ENCODE data around the gene ZBTB17. TPM values are rescaled to one million over a fixed set of nuclear protein-coding genes. Genes with fewer than 3 reads are reported as not detected.

Gene ZBTB17
- total and polyA plus RNA-seq, 10 of the 15 experiments (the other 5 are each of a cell fraction or from before 2014, with no cell fraction given): 0.87 to 59.4 (median 38.7) TPM

DNA sequence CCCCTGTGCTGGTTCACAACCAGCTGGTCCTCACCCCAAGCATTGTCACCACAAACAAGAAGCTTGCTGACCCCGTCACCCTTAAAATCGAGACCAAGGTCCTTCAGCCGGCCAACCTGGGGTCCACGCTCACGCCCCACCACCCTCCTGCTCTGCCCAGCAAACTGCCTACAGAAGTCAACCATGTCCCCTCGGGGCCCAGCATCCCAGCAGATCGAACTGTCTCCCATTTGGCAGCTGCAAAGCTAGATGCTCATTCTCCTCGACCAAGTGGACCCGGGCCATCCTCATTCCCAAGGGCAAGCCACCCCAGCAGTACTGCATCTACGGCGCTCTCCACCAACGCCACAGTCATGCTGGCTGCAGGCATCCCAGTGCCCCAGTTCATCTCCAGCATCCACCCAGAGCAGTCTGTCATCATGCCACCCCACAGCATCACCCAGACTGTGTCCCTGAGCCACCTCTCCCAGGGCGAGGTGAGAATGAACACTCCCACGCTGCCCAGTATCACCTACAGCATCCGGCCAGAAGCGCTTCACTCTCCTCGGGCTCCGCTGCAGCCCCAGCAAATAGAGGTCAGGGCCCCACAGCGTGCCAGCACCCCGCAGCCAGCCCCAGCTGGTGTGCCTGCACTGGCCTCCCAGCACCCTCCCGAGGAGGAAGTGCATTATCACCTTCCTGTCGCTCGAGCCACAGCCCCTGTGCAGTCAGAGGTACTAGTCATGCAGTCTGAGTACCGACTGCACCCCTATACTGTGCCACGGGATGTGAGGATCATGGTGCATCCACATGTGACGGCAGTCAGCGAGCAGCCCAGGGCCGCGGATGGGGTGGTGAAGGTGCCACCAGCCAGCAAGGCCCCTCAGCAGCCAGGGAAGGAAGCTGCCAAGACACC is 40.6 kb downstream of the ZBTB17 start:
- Histone ChIP-seq H3K9ac (ENCODE audit: control insufficient read depth, insufficient read depth, low read length) (no peak overlapping the region), H3K4me2 (ENCODE audit: control insufficient read depth, insufficient read depth) (no peak overlapping the region), H3K79me2 (ENCODE audit: control insufficient read depth, insufficient read depth, low read length) (no peaks in the 10 kb centered on the region), H3K4me1 (ENCODE audit: control insufficient read depth, insufficient read depth, low read length) (no peaks in the 10 kb centered on the region), H3K27ac (ENCODE audit: control insufficient read depth, insufficient read depth) (no peak overlapping the region), H2AFZ (ENCODE audit: control insufficient read depth, low read depth, low read length) (no peak overlapping the region), H3K36me3 (ENCODE audit: control insufficient read depth in 2 of 2, insufficient read depth in 2 of 2, low read length in 1 of 2) (peaks cover 15 to 61% of the 10 kb centered on the region in 2 experiments), H3K9me3 (replicated peaks; ENCODE audit: control insufficient read depth, insufficient read depth, low read length) (no peaks in the 10 kb centered on the region), H4K20me1 (ENCODE audit: control insufficient read depth, insufficient read depth) (no peaks in the 10 kb centered on the region), H3K4me3 (no peak overlapping the region), H3K27me3 (replicated peaks in 1 of 2; ENCODE audit: control insufficient read depth in 2 of 2, insufficient read depth in 2 of 2, low read length in 1 of 2) (no peaks in the 10 kb centered on the region)
- FAIRE-seq (no peak), DNase-seq (ENCODE audit: low read depth, low spot score) (no peak), ATAC-seq (no peak)
- TF ChIP-seq SMARCA5 (IDR thresholded peaks at IDR 0.05): no peak
- peak; percentile 42 for TF ChIP-seq POLR2A (IDR thresholded peaks at IDR 0.05; ENCODE audit: low read depth, low read length)
- ChIA-PET SMC1A (ENCODE audit: uncharacterized antibody, unreplicated experiment) (interaction anchor here (0.5 to 1.6 kb wide), 3 partner anchors 25 to 120 kb away, joined by 3 to 4 read pairs (median 3); no protein-coding TSS in a partner anchor), CTCF (interaction anchor here (1.2 kb wide), 1 partner anchor 40 kb away, joined by 3 read pairs; no protein-coding TSS in a partner anchor), RAD21 (ENCODE audit: unreplicated experiment) (interaction anchor here (0.5 kb wide), 1 partner anchor 123 kb away, joined by 3 read pairs; no protein-coding TSS in a partner anchor), POLR2A (interaction anchor here (0.9 kb wide), 1 partner anchor 72 kb away, joined by 4 read pairs; no protein-coding TSS in a partner anchor)
- WGBS (ENCODE audit: insufficient coverage, insufficient replicate concordance, low lambda C conversion rate, missing lambda C conversion rate): 97% methylated on average over 29 of the region's 29 CpGs
- intact Hi-C loops (cut with micrococcal nuclease; ENCODE audit: unreplicated experiment): no loop called here
- in situ Hi-C loops (cut with MboI): no loop called here
- BruUV-seq (replicated peaks): no TSS peak

GRCh38 chr1:15934211-15935055 is 41.5 kb downstream of the ZBTB17 start:
- intact Hi-C loops (cut with micrococcal nuclease; ENCODE audit: unreplicated experiment): no loop called here
- 96% methylated on average over 42 of the region's 42 CpGs for WGBS (ENCODE audit: insufficient coverage, insufficient replicate concordance, low lambda C conversion rate, missing lambda C conversion rate)
- DNase-seq (ENCODE audit: low read depth, low spot score): no peak
- Histone ChIP-seq H3K27ac (ENCODE audit: control insufficient read depth, insufficient read depth) (no peak overlapping the region), H3K4me3 (no peak overlapping the region), H3K9ac (ENCODE audit: control insufficient read depth, insufficient read depth, low read length) (no peak overlapping the region), H4K20me1 (ENCODE audit: control insufficient read depth, insufficient read depth) (no peaks in the 10 kb centered on the region), H3K27me3 (replicated peaks in 1 of 2; ENCODE audit: control insufficient read depth in 2 of 2, insufficient read depth in 2 of 2, low read length in 1 of 2) (no peaks in the 10 kb centered on the region), H3K9me3 (replicated peaks; ENCODE audit: control insufficient read depth, insufficient read depth, low read length) (no peaks in the 10 kb centered on the region), H3K4me1 (ENCODE audit: control insufficient read depth, insufficient read depth, low read length) (no peaks in the 10 kb centered on the region), H2AFZ (ENCODE audit: control insufficient read depth, low read depth, low read length) (no peak overlapping the region), H3K79me2 (ENCODE audit: control insufficient read depth, insufficient read depth, low read length) (no peaks in the 10 kb centered on the region), H3K36me3 (ENCODE audit: control insufficient read depth in 2 of 2, insufficient read depth in 2 of 2, low read length in 1 of 2) (peaks cover 16 to 64% of the 10 kb centered on the region in 2 experiments), H3K4me2 (ENCODE audit: control insufficient read depth, insufficient read depth) (no peak overlapping the region)
- no TSS peak for BruUV-seq (replicated peaks)
- ChIA-PET POLR2A (no interaction called here), SMC1A (ENCODE audit: uncharacterized antibody, unreplicated experiment) (interaction anchor here (0.5 to 0.9 kb wide), 2 partner anchors 24 to 61 kb away, joined by 3 read pairs; no protein-coding TSS in a partner anchor), CTCF (no interaction called here), RAD21 (ENCODE audit: unreplicated experiment) (no interaction called here)
- ATAC-seq: no peak
- in situ Hi-C loops (cut with MboI): no loop called here
- FAIRE-seq: no peak
- TF ChIP-seq, protein P1, sequence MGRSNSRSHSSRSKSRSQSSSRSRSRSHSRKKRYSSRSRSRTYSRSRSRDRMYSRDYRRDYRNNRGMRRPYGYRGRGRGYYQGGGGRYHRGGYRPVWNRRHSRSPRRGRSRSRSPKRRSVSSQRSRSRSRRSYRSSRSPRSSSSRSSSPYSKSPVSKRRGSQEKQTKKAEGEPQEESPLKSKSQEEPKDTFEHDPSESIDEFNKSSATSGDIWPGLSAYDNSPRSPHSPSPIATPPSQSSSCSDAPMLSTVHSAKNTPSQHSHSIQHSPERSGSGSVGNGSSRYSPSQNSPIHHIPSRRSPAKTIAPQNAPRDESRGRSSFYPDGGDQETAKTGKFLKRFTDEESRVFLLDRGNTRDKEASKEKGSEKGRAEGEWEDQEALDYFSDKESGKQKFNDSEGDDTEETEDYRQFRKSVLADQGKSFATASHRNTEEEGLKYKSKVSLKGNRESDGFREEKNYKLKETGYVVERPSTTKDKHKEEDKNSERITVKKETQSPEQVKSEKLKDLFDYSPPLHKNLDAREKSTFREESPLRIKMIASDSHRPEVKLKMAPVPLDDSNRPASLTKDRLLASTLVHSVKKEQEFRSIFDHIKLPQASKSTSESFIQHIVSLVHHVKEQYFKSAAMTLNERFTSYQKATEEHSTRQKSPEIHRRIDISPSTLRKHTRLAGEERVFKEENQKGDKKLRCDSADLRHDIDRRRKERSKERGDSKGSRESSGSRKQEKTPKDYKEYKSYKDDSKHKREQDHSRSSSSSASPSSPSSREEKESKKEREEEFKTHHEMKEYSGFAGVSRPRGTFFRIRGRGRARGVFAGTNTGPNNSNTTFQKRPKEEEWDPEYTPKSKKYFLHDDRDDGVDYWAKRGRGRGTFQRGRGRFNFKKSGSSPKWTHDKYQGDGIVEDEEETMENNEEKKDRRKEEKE (IDR thresholded peaks at IDR 0.05): no peak
- TF ChIP-seq, protein P2, sequence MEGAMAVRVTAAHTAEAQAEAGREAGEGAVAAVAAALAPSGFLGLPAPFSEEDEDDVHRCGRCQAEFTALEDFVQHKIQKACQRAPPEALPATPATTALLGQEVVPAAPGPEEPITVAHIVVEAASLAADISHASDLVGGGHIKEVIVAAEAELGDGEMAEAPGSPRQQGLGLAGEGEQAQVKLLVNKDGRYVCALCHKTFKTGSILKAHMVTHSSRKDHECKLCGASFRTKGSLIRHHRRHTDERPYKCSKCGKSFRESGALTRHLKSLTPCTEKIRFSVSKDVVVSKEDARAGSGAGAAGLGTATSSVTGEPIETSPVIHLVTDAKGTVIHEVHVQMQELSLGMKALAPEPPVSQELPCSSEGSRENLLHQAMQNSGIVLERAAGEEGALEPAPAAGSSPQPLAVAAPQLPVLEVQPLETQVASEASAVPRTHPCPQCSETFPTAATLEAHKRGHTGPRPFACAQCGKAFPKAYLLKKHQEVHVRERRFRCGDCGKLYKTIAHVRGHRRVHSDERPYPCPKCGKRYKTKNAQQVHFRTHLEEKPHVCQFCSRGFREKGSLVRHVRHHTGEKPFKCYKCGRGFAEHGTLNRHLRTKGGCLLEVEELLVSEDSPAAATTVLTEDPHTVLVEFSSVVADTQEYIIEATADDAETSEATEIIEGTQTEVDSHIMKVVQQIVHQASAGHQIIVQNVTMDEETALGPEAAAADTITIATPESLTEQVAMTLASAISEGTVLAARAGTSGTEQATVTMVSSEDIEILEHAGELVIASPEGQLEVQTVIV (IDR thresholded peaks at IDR 0.05; ENCODE audit: borderline replicate concordance, partially characterized antibody): no peak
- TF ChIP-seq ZNF217 (IDR thresholded peaks at IDR 0.05) (no peak), TCF12 (IDR thresholded peaks at IDR 0.05; ENCODE audit: low read depth, low read length) (no peak), SREBF1 (IDR thresholded peaks at IDR 0.05; ENCODE audit: low read length) (no peak), FOS (IDR thresholded peaks at IDR 0.05; ENCODE audit: borderline replicate concordance, extremely low read depth, insufficient read length) (no peak), ESRRA (IDR thresholded peaks at IDR 0.05; ENCODE audit: low read length) (no peak), HDGF (IDR thresholded peaks at IDR 0.05) (no peak)
